ENCODE data around the gene MAP9. TPM values are rescaled to one million over a fixed set of nuclear protein-coding genes. Genes with fewer than 3 reads are reported as not detected.

Gene MAP9
- total and polyA plus RNA-seq, 3 donors from 2014 or later, result 3.0 to 32.4 (median 24.7) TPM

DNA sequence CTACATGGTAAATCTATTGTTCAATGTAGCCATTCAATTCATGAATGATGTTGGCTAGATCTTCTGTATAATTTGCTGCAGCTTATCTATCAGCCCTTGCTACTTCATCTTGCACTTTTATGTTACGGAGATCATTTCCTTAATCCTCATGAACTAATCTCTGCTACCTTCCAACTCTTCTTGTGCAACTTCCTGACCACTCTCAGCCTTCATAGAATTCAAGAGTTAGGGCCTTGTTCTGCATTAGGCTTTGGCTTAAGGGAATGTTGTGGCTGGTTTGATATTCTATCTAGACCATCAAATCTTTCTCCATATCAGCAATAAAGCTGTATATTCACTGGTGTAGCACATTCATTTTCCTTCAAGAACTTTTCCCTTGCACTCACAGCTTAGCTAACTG lies 36.7 kb upstream of the MAP9 start:
- no peaks in the 10 kb centered on the region for H3K36me3 ChIP-seq (ENCODE audit: low read depth, missing control alignments)
- no peak for TF ChIP-seq POLR2A (IDR thresholded peaks at IDR 0.05)
- TF ChIP-seq, protein P1, sequence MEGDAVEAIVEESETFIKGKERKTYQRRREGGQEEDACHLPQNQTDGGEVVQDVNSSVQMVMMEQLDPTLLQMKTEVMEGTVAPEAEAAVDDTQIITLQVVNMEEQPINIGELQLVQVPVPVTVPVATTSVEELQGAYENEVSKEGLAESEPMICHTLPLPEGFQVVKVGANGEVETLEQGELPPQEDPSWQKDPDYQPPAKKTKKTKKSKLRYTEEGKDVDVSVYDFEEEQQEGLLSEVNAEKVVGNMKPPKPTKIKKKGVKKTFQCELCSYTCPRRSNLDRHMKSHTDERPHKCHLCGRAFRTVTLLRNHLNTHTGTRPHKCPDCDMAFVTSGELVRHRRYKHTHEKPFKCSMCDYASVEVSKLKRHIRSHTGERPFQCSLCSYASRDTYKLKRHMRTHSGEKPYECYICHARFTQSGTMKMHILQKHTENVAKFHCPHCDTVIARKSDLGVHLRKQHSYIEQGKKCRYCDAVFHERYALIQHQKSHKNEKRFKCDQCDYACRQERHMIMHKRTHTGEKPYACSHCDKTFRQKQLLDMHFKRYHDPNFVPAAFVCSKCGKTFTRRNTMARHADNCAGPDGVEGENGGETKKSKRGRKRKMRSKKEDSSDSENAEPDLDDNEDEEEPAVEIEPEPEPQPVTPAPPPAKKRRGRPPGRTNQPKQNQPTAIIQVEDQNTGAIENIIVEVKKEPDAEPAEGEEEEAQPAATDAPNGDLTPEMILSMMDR (IDR thresholded peaks at IDR 0.05), result no peak
- H3K4me3 ChIP-seq, result no peak overlapping the region
- intact Hi-C loops (cut with DNase I; ENCODE audit: low total_unique reads), result no loop called here
- no peaks in the 10 kb centered on the region for H3K9me3 ChIP-seq
- H3K27ac ChIP-seq, result no peak overlapping the region
- no peak for DNase-seq
- WGBS, 2 donors, result 75 to 86% methylated on average over 1 of the region's 1 CpG
- H3K4me1 ChIP-seq, result no peaks in the 10 kb centered on the region
- H3K27me3 ChIP-seq, result no peaks in the 10 kb centered on the region

DNA sequence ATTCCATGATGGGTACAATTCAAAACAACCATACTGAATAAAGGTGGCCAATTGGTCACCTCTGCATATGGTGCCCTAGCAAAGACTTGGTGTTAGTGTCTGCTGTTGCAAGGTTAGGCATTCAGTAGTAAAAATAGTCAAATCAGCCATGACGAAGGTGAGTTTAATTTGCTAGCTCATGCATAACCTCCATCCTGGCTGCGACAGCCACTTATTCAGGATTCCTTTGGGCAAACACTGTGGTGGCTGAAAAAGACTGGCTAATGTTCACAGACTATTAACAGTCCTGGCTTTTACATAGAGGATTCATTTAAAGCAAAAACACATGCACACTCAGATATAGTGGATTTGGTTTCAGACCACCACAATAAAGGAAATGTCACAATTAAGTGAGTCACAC lies 34.8 kb upstream of the MAP9 start:
- 90 to 92% methylated on average over 2 of the region's 2 CpGs for WGBS, 2 donors

DNA sequence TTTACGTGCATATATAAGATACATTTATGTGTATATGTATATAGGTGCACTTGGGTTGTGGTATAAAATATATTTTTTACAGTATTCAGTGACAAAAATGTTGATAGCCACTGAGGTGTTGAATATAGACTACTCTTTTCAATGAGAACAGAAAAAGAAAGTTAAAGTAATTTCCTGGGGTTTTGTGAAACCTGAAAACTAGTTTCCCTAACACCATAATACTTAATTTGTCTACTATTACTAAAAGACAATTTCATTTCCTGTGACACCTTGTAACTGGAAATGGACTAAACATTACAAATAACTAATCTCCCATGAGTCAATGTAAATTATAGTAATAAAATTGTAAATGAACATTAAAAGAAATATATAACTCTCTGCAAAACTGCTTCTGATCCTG lies 32.0 kb upstream of the MAP9 start:
- no peaks in the 10 kb centered on the region for H3K27me3 ChIP-seq
- no peak for DNase-seq
- WGBS, 2 donors, result 93 to 97% methylated on average over 1 of the region's 1 CpG
- no peaks in the 10 kb centered on the region for H3K9me3 ChIP-seq
- no peaks in the 10 kb centered on the region for H3K4me1 ChIP-seq
- no peak overlapping the region for H3K27ac ChIP-seq
- no peak for TF ChIP-seq POLR2A (IDR thresholded peaks at IDR 0.05)
- TF ChIP-seq, protein P1 (IDR thresholded peaks at IDR 0.05), result no peak
- intact Hi-C loops (cut with DNase I; ENCODE audit: low total_unique reads), result no loop called here
- H3K36me3 ChIP-seq (ENCODE audit: low read depth, missing control alignments), result no peaks in the 10 kb centered on the region
- no peak overlapping the region for H3K4me3 ChIP-seq

More for the DNA sequence above, 34.8 kb upstream of the MAP9 start:
- no peak overlapping the region for H3K27ac ChIP-seq
- no peak for TF ChIP-seq POLR2A (IDR thresholded peaks at IDR 0.05)
- TF ChIP-seq, protein P1 (IDR thresholded peaks at IDR 0.05), result no peak
- no peaks in the 10 kb centered on the region for H3K36me3 ChIP-seq (ENCODE audit: low read depth, missing control alignments)
- no peaks in the 10 kb centered on the region for H3K27me3 ChIP-seq
- no peak for DNase-seq
- intact Hi-C loops (cut with DNase I; ENCODE audit: low total_unique reads), result no loop called here
- H3K4me3 ChIP-seq, result no peak overlapping the region
- no peaks in the 10 kb centered on the region for H3K4me1 ChIP-seq
- no peaks in the 10 kb centered on the region for H3K9me3 ChIP-seq

DNA sequence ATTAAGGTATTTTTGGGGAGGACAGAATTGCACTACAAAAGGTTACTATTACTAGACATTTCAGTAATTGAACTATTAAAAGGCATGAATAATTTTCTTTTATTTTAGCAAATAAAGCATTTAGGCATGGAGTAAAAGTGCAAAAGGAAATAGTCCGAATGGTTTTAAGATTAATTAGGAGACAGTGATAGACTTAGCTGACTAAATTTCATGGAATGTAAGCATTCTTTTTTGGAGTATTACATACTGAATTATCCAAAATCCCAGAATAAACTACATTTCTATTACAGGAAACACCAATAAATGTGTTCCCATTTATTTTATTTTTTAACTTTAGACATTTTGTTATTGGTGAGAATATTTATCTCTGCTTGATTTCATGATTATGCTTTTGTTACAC lies 30.7 kb upstream of the MAP9 start:
- intact Hi-C loops (cut with DNase I; ENCODE audit: low total_unique reads), result no loop called here
- Histone ChIP-seq H3K36me3 (ENCODE audit: low read depth, missing control alignments) (no peaks in the 10 kb centered on the region), H3K9me3 (no peaks in the 10 kb centered on the region), H3K27me3 (no peaks in the 10 kb centered on the region), H3K4me1 (no peaks in the 10 kb centered on the region), H3K27ac (no peak overlapping the region), H3K4me3 (no peak overlapping the region)
- 73 to 89% methylated on average over 1 of the region's 1 CpG for WGBS, 2 donors
- DNase-seq, result no peak
- TF ChIP-seq POLR2A (IDR thresholded peaks at IDR 0.05), result no peak
- TF ChIP-seq, protein P1 (IDR thresholded peaks at IDR 0.05), result no peak

DNA sequence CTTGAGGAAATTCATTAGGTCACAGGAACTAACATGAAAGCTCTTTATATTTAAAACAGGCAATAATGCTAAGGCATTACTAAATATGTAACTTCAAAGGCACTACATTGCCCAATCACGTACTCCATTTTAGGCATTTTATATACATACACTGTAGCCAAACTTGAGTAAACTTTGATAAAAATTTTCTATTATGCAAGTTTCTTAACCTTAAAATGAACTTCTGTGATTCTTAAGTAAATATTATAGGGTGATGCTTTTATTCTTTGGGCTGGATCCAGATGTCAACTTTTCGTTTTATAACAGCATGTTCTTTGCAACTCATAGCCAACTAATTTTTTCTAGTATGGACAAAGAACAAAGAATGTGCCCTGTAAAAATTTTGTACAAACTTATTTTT lies 28.3 kb upstream of the MAP9 start:
- Histone ChIP-seq H3K27ac (no peak overlapping the region), H3K27me3 (no peaks in the 10 kb centered on the region), H3K4me1 (no peaks in the 10 kb centered on the region), H3K9me3 (no peaks in the 10 kb centered on the region), H3K36me3 (ENCODE audit: low read depth, missing control alignments) (no peaks in the 10 kb centered on the region), H3K4me3 (no peak overlapping the region)
- TF ChIP-seq, protein P1 (IDR thresholded peaks at IDR 0.05), result no peak
- TF ChIP-seq POLR2A (IDR thresholded peaks at IDR 0.05), result no peak
- WGBS, 2 donors, result 39 to 42% methylated on average over 2 of the region's 2 CpGs
- intact Hi-C loops (cut with DNase I; ENCODE audit: low total_unique reads), result no loop called here
- DNase-seq, result no peak

Data from testis (tissue), 3 donors.